ENCODE data around the gene SYNPO.

The SYNPO gene

DNA sequence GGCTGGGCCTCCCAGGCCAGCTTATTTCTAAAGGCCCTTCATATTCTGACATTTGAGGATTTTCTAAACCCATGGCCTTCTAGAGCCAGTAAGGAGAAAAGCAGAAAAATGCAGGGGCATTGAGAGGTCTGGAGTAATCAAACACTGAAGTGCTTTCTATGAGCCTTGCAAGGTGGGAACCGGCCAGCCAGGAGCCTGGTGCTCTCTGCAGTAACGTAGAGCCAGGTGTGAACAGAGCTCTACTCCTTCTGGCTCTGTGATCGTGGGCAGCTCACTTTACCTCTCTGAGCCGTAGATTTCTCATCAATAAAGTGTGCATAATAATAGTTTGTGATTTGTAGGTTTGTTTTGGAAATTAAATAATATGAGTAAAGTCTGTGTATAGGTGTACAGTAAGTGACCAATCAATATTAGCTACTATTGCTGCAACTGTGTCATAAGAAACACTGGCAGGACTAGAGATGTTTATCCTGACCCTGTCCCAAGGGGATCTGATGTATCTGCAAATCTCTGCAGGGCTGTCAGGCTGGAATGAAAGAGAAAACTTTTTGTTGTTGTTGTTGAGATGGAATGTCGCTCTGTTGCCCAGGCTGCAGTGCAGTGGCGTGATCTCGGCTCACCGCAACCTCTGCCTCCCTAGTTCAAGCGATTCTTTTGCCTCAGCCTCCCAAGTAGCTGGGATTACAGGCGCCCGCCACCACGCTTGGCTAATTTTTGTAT is 2.7 kb downstream of the SYNPO start:
- DNase-seq: no peak

DNA sequence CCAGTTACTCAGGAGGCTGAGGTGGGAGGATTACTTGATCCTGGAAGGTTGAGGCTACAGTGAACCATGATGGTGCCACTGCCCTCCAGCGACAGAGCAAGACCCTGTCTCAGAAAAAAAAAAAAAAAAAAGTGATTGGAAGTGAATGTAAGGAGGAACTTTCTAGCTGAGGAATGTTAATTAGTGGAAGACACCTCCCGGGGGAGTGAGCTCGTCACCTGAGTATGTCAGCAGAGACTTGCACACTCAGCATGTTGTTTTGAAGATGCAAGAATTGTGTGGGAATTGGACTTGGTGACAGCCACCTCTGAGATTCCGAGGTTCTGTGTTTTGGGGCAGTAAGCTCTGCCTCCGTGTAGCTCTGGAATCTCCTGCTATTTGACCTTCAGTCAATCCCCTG is 3.6 kb downstream of the SYNPO start:
- DNase-seq: peak; percentile 44

DNA sequence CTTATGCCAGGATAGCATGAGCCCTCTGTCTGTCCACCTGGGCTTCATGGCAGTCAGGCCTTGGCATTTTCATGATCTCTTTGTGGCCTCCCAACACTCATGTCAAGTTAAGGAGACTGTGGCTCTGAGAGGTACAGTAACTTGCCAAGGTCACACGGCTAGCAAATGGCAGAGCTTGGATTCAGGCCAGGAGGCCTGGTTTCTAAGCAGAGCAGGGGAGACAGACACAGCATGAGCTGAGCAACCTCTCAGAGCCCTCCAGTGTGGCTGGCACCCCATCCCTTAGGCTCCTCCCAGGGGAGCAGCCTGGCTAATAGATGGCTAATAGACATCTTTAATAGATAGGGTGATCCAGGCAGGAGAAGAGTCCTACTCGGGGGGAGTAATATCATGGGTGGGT is 4.1 kb downstream of the SYNPO start:
- DNase-seq: no peak

DNA sequence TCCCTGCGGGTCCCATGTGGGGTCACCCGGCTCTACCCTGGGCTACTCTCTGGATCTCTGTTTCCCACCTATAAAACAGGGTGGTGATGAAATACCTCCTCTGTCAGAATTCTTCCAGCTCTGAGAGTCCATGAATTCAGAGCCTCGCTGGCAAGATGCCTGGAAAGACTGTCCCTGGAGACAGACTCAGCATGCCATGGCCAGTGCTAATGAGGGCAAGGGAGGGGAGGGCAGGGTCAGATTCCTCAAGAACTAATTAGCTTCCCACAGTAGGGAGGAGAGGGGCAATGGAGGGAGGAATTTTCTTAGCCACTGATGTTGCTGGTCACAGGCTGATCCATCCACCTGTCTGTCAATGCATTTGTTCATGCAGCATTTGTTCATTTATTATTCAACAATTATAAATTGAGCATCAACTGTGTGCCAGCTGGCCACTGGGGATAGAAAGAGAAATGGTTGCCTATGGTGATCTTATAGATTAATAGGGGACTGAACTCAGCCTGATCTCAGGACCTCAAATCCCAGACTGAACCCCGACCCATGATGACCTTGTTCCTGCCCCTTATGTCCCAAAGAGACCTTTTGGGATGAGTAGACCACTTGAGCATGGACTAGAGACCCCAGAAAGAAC is 4.7 kb downstream of the SYNPO start:
- DNase-seq: peak; percentile 89

DNA sequence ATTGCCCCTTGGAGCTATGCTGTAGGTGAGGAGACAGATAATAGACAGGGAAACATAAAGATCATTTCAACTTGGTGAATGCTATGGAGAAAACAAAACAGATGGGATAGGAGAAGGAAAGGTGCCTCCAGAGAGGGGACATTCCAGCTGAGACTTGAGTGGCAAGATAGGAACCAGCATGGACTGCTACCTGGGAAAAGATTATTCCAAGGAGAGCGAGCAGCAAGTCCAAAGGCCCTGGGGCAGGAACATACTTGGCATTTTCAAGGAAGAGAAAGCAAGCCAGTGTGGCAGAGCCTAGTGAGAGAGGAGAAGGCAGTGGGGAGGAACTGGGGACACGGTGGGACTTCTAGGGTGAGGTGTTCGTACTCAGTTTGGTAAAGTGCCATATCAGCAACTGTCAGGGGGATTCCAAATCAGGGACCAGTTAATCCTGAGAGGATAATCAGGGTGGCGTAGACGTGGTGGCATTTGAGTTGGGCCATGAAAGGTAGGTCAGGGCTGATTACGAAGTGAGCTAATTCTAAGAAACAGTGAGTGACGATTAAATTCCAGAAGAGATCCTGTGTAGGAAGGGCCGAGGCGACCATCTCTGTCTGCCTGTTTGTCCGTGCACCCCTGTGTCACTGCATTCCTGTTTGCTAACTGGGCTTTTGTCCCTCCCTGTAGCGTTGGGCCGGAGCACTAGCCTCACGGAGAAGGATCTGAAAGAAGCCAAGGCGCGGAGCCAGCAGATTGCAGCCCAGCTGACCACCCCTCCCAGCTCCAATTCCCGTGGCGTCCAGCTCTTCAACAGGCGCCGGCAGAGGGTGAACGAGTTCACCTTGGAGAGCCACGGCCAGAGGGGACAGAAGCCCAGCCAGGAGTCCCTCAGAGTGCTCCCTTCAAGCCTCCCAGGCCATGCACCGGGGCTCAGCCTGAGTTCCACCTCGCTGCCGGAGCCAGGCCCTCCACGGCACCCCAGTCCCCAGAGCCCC is 7.1 kb downstream of the SYNPO start:
- no peak for DNase-seq

DNA sequence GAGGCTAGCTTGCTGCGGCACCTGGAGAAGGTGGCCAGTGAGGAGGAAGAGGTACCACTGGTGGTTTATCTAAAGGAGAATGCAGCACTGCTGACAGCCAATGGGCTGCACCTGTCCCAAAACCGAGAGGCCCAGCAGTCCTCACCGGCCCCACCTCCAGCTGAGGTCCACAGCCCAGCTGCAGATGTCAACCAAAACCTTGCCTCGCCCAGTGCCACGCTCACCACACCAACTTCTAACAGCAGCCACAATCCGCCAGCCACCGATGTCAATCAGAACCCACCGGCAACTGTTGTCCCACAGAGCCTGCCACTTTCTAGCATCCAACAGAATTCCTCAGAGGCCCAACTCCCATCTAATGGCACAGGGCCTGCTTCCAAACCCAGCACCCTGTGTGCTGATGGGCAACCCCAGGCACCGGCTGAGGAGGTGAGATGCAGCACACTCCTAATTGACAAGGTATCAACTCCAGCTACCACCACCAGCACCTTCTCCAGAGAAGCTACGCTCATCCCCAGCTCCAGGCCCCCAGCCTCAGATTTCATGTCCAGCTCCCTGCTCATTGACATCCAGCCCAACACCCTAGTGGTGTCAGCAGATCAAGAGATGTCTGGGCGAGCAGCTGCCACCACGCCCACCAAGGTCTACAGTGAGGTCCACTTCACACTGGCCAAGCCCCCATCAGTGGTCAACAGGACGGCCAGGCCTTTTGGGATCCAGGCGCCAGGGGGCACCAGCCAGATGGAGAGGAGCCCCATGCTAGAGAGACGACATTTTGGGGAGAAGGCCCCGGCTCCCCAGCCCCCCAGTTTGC is 8.0 kb downstream of the SYNPO start:
- DNase-seq: no peak

DNA sequence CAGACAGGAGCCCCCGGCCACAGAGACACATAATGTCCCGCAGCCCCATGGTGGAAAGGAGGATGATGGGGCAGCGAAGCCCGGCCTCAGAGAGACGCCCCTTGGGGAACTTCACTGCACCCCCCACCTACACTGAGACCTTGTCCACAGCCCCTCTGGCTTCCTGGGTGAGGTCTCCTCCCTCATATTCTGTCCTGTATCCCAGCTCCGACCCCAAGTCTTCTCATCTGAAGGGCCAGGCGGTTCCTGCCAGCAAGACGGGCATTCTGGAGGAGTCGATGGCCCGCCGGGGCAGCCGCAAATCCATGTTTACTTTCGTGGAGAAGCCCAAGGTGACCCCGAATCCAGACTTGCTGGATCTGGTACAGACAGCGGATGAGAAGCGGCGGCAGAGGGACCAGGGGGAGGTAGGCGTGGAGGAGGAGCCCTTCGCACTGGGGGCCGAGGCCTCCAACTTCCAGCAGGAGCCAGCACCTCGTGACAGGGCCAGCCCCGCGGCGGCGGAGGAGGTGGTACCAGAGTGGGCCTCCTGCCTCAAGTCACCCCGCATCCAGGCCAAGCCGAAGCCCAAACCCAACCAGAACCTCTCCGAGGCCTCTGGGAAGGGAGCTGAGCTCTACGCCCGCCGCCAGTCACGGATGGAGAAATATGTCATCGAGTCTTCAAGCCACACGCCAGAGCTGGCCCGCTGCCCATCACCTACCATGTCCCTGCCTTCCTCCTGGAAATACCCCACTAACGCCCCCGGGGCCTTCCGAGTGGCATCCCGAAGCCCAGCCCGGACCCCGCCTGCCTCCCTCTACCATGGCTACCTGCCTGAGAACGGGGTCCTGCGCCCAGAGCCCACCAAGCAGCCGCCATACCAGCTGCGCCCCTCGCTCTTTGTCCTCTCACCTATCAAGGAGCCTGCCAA is 8.9 kb downstream of the SYNPO start:
- no peak for DNase-seq

DNA sequence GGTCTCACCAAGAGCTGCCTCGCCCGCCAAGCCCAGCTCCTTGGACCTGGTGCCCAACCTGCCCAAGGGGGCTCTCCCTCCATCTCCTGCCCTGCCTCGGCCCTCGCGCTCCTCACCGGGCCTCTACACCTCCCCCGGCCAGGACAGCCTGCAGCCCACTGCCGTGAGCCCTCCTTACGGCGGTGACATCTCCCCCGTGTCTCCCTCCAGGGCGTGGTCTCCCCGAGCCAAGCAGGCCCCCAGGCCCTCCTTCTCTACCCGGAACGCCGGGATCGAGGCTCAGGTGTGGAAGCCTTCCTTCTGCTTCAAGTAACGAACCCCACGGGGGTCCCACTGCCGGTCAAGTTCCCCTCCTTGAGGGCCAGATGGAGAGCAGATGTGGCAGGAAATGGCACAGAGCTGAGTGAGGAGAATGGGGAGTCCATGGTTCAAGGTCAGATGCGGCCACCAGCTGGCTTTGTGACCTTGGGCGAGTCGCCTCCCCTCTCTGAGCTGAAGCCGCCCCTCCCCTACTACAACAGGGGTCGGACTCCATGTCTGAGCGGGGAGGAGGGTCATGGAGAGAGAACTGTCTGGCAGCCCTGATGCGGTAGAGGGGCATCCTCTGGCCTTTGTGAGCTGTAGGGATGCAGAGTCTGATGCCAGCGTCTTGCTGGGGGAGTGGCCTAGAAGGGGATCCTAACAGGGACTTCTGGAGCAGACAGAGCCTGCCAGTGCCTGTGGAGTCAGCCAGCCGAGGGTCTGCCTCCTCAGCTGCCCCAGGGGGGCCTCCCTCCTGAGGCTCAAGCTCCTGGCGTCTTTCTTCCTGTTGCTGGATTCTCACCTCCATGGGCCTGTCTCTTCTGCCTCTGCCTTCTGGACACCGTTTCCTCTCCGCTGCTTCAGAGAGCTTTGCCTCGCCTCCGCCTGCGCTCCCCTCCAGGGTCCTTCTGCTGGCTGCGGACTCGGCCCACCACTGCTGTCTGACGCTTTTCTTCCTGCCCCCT is 9.9 kb downstream of the SYNPO start:
- DNase-seq: no peak

DNA sequence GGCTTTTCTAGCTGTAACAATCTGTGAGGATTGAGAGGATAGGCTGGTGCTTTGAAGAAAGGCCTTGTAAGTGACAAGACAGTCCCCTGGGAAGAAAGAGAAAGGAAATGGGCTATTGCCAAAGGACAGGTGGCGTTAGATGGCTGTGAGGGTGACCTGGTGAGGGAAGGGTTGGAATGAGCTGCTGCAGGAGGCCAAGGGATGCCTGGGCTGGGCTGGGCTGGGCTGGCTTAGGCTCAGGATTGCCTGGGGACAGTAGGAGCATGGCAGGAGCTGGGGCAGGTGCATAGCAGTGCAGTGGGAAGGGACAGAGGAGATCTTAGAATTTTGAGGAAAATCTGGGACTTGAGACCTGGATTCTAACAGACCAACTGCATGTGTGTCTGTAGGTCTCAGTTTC is 10.9 kb downstream of the SYNPO start:
- no peak for DNase-seq

DNA sequence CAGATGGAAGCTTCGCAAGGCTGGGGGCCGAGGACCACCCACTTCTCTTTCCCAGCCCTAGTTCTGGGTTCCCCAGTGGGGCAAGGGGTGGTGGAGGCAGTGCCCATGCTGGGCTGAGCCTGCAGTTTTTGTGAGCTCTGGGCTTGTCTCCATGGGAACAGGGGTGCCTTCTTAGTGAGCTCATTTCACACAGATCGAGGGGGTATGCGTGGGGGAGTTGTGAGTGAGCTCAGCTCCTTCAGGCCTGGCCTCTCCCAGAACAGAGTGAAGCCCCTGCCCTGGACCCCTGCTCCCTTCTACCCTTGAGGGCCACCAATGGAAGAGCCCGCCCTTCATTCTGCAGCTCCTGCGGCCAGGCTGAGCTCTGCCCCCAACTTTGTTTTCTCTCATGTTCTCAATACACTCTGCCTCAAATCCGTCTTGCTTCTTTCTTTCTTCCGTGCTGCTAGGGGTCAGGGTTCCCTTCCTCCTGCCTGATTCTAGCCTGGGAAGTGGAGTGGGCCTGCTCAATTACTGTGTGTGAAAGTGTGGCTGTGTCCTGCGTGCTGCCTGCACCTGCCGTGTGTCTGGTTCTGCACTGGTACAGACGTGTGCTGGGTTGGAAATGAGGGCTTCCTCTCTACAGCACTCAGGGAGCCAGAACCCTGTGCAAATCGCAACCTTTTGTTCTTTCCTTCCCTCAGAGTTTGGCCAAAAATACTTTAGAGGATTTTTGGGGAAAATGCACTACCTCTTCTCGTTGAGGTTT is 11.6 kb downstream of the SYNPO start:
- DNase-seq: no peak

DNA sequence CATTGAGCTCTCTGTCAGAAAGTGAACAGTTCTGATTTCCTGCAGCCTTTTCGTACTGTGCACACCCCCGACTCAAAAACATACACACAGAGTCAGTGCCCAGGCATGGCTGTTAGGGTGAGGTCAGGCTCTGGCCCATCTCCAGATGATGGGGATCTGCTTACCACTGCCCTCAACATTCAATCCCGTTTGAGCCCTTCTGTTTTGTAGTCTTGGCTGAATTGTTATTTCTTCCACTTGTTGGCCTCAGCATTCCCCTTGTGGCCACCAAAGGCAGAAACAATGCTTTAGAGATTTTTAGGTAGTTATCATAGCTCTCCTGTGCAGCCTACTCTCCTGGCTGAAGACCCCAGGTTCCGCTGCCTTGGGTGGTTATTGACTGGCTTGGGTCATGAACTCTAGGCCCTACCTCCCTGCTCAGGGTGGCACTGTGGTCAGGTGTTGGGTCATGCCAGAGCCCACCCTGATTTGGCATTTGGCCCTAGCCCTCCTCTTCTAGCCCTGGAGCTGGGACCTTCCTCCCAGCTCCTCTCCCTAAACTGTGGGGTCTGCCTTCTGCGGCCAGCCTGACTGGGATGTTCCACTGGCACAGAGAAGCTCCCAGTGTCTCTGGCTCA is 12.8 kb downstream of the SYNPO start:
- no peak for DNase-seq

DNA sequence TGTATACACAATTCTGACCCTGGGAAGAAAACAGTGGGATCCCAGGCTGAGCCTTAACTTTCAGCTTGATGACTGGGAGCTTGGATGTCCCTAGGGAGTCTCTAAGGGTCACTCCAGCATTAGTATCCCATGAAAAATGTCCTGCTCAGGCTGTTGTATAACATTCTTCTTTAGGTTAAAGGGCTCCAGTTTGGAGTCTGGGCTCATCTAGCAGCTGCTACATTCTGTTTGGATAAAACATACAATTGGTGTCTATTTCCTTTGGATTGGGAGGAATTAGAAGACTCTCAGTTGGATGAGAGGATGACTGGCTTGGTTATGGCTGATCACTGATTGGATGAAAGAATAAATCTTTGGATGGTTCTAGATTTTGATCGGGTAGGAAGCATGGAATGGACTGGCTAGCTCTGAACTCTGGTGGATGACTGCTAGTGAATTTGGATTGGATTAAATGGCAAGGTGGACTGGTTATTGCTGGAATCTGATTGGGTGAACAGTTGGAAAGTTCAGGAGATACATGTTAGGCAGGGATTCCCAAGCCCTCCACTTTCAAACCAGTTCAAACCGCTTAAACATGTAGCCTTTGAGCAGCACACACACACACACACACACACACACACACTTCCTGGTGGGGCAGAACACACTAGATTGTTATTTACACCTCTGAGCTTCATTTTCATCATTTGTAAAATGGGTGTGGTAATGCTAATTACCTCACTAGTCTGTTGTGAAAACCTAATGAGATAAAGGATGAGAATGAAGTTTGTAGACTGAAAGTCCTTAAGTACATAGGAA is 13.5 kb downstream of the SYNPO start:
- DNase-seq: no peak

DNA sequence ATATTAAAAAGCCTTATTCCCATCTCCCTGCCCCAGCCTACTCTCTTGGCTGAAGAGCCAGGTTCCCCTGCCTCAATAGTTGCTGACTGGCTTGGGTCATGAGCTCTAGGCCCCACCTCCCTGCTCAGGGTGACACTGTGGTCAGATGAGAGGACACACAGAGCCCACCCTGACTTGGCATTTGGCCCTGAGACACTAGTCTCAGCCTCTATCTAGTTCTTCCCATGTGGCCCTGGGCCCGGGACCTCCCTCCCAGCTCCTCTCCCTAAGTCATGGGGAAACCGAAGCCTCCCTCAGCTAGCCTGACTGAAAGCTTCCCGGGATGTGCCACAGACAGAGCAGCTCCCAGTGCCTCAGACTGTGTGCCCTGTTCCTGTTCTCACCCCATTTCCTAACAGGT is 14.8 kb downstream of the SYNPO start:
- DNase-seq: no peak

DNA sequence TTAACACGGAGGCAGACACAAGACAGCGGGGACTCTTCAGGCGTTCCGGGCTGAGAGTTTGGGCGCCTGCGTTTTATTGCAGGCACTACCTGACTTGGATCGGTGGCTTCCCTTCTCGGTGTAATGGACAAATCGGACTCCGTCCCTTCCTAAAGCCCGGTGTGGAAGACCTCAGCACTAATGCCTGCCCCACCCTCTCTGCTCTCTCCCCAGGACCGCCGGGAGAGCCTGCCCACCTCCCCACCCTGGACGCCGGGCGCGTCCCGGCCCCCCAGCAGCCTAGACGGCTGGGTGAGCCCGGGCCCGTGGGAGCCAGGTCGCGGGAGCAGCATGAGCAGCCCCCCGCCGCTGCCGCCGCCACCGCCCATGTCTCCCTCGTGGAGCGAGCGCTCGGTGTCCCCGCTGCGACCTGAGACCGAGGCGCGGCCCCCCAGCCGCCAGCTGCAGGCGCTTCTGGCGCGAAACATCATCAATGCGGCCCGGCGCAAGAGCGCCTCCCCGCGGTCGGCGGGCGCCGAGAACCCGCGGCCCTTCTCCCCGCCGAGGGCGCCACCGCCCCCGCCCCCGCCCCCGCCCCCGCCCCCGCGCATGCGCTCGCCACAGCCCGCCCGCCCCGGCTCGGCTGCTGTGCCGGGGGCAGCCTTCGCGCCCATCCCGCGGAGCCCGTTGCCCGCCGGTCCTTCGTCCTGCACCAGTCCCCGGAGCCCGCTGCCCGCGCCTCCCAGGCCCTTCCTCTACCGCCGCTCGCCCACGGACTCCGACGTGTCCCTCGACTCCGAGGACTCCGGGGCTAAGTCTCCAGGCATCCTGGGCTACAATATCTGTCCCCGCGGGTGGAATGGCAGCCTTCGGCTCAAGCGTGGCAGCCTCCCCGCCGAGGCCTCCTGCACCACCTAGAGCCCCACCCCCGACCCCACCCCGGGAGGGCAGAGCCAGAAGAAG is 16.0 kb downstream of the SYNPO start:
- no peak for DNase-seq

DNA sequence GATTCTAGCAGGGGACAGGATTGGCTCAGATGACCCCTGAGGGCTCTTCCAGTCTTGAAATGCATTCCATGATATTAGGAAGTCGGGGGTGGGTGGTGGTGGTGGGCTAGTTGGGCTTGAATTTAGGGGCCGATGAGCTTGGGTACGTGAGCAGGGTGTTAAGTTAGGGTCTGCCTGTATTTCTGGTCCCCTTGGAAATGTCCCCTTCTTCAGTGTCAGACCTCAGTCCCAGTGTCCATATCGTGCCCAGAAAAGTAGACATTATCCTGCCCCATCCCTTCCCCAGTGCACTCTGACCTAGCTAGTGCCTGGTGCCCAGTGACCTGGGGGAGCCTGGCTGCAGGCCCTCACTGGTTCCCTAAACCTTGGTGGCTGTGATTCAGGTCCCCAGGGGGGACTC is 17.7 kb downstream of the SYNPO start:
- no peak for DNase-seq

DNA sequence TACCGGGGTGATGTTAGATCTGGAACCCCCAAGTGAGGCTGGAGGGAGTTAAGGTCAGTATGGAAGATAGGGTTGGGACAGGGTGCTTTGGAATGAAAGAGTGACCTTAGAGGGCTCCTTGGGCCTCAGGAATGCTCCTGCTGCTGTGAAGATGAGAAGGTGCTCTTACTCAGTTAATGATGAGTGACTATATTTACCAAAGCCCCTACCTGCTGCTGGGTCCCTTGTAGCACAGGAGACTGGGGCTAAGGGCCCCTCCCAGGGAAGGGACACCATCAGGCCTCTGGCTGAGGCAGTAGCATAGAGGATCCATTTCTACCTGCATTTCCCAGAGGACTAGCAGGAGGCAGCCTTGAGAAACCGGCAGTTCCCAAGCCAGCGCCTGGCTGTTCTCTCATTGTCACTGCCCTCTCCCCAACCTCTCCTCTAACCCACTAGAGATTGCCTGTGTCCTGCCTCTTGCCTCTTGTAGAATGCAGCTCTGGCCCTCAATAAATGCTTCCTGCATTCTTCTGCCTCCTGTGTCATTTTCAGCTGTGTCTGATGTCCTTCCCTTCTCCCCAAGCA is 18.3 kb downstream of the SYNPO start:
- no peak for DNase-seq
